Osteocyte (in vitro differentiated cells): ENCODE measurements around the gene GPR160. TPM values are rescaled to one million over a fixed set of nuclear protein-coding genes. Genes with fewer than 3 reads are reported as not detected.

Source experiments
- DNase-seq: peaks from one replicate; pipeline ENCODE4 v3.0.0; 2021; ENCODE audit warnings: mixed read lengths; ENCODE audit not compliant: unreplicated experiment; ENCODE audit errors: extremely low spot score
- H3K27ac Mint-ChIP-seq: one replicate; pipeline ENCODE4 v1.8.0; 2021; ENCODE audit warnings: mild to moderate bottlenecking, mixed read lengths; ENCODE audit not compliant: unreplicated experiment
- H3K27me3 Mint-ChIP-seq: one replicate; pipeline ENCODE4 v1.8.0; 2021; ENCODE audit warnings: mixed read lengths; ENCODE audit not compliant: unreplicated experiment
- H3K36me3 Mint-ChIP-seq: one replicate; pipeline ENCODE4 v1.8.0; 2021; ENCODE audit warnings: mixed read lengths; ENCODE audit not compliant: unreplicated experiment
- H3K4me1 Mint-ChIP-seq: one replicate; pipeline ENCODE4 v1.8.0; 2021; ENCODE audit warnings: mixed read lengths; ENCODE audit not compliant: unreplicated experiment
- H3K4me3 Mint-ChIP-seq: one replicate; pipeline ENCODE4 v1.8.0; 2021; ENCODE audit warnings: mild to moderate bottlenecking, moderate library complexity, mixed read lengths; ENCODE audit not compliant: unreplicated experiment
- H3K9me3 Mint-ChIP-seq: one replicate; pipeline ENCODE4 v1.8.0; 2021; ENCODE audit warnings: mixed read lengths; ENCODE audit not compliant: unreplicated experiment
- total RNA-seq: library from RNA; stranded (reverse); gene quantifications from 2 replicates; pipeline ENCODE4 v1.2.1, GENCODE V29; 2021
- TF ChIP-seq, protein P1 (sequence below): fragments of 200-600 bp; sonication (generic); IDR thresholded peaks from 2 replicates; pipeline ENCODE4 v1.5.0; 2021; ENCODE audit warnings: antibody characterized with exemption, mild to moderate bottlenecking, moderate library complexity

The GPR160 gene
- total RNA-seq, 1 donor from 2014 or later: 0.27 TPM

DNA sequence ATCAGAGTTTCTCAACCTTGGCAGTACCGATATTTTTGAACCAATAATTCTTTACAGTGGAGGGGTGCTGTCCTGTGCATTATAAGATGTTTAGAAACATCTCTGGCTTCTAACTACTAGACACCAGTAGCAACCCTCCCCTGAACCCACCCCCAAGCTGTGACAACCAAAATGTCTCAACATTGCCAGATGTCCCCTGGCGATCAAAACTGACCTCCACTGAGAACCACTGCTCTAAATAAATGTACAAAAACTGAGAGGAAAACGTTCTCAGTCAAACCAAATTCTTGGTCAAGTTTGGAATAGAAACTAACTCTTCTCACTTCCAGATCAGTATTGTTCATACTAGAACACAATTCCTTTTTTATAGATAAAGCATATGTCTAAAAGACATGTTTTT lies 58.5 kb downstream of the GPR160 start:
- peaks cover 63% of the 10 kb centered on the region for H3K36me3 Mint-ChIP-seq
- no peak overlapping the region for H3K4me3 Mint-ChIP-seq
- no peak for DNase-seq
- peaks cover under 1% of the 10 kb centered on the region for H3K4me1 Mint-ChIP-seq
- H3K27ac Mint-ChIP-seq: no peak overlapping the region
- H3K9me3 Mint-ChIP-seq: no peaks in the 10 kb centered on the region
- H3K27me3 Mint-ChIP-seq: no peaks in the 10 kb centered on the region
- TF ChIP-seq, protein P1, sequence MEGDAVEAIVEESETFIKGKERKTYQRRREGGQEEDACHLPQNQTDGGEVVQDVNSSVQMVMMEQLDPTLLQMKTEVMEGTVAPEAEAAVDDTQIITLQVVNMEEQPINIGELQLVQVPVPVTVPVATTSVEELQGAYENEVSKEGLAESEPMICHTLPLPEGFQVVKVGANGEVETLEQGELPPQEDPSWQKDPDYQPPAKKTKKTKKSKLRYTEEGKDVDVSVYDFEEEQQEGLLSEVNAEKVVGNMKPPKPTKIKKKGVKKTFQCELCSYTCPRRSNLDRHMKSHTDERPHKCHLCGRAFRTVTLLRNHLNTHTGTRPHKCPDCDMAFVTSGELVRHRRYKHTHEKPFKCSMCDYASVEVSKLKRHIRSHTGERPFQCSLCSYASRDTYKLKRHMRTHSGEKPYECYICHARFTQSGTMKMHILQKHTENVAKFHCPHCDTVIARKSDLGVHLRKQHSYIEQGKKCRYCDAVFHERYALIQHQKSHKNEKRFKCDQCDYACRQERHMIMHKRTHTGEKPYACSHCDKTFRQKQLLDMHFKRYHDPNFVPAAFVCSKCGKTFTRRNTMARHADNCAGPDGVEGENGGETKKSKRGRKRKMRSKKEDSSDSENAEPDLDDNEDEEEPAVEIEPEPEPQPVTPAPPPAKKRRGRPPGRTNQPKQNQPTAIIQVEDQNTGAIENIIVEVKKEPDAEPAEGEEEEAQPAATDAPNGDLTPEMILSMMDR: no peak

- no peak overlapping the region for H3K4me3 Mint-ChIP-seq
- no peak overlapping the region for H3K27ac Mint-ChIP-seq
- H3K36me3 Mint-ChIP-seq: peaks cover 76% of the 10 kb centered on the region
- no peaks in the 10 kb centered on the region for H3K27me3 Mint-ChIP-seq
- DNase-seq: no peak
- no peaks in the 10 kb centered on the region for H3K9me3 Mint-ChIP-seq
- no peaks in the 10 kb centered on the region for H3K4me1 Mint-ChIP-seq
- TF ChIP-seq, protein P1: no peak
These were observed 61.0 kb downstream of the GPR160 start for GRCh38 chr3:170098753-170099152.

DNA sequence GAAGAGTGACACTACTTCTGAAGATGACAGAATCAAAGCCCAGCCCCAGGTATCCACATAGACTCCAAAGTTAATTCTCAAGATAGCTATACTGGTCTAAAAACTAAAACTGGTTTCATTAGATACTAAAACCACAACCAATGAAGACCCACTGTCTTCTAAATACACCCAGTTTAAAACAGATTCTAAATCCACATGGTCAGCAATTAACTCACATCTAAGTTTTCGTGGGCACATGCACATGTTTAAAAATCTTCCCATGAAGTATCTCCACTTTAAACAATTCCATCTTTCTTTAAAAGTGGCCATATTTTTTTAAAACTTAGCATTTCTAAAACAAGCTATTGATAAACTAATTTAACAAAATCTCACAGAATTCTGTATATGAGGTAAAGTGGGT lies 63.1 kb downstream of the GPR160 start:
- no peak for DNase-seq
- H3K9me3 Mint-ChIP-seq: no peaks in the 10 kb centered on the region
- TF ChIP-seq, protein P1: no peak
- no peak overlapping the region for H3K4me3 Mint-ChIP-seq
- H3K27ac Mint-ChIP-seq: no peak overlapping the region
- H3K27me3 Mint-ChIP-seq: no peaks in the 10 kb centered on the region
- H3K4me1 Mint-ChIP-seq: no peaks in the 10 kb centered on the region
- H3K36me3 Mint-ChIP-seq: peaks cover 63% of the 10 kb centered on the region

DNA sequence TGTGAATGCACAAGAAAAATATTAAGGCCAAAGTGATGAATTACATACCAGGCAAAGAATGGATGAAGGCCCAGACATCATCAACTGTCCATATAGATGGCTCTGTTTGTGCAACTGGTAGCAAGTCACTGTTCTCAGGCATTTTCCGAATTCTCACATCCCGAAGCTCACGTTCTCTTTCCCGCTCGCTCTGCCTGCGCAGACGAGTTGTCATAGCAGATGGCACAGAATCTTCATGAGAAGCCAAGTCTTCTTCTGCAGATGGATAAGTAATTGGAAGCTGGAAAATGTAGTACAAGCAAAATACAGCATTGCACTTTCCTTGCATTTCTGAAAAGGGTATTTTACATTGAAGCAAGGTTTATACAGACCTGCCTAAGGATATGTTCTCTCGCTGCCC lies 64.6 kb downstream of the GPR160 start:
- no peak for DNase-seq
- H3K4me3 Mint-ChIP-seq: no peak overlapping the region
- H3K36me3 Mint-ChIP-seq: peaks cover 55% of the 10 kb centered on the region
- H3K9me3 Mint-ChIP-seq: no peaks in the 10 kb centered on the region
- H3K27me3 Mint-ChIP-seq: no peaks in the 10 kb centered on the region
- H3K27ac Mint-ChIP-seq: no peak overlapping the region
- H3K4me1 Mint-ChIP-seq: no peaks in the 10 kb centered on the region
- TF ChIP-seq, protein P1: no peak

- Mint-ChIP-seq H3K4me1 (peaks cover 4% of the 10 kb centered on the region), H3K27ac (no peak overlapping the region), H3K4me3 (no peak overlapping the region), H3K27me3 (no peaks in the 10 kb centered on the region), H3K9me3 (no peaks in the 10 kb centered on the region), H3K36me3 (peaks cover 34% of the 10 kb centered on the region)
- TF ChIP-seq, protein P1: no peak
- DNase-seq: no peak
These were observed 70.1 kb downstream of the GPR160 start for GRCh38 chr3:170107941-170108340.
